Activated CD4-positive, alpha-beta T cell treated with anti-CD3 and anti-CD28 coated beads for 1 hour (primary cell): ENCODE data around the gene SMARCA5.
"Not testable (repeated sequence)": the region's sequence is repeated elsewhere in the genome, so short reads cannot be mapped to it uniquely, and the experiment has no call there.

Experiments used
- DNase-seq: peaks from one replicate; pipeline ENCODE4 v3.0.0-alpha.2; 2020

SMARCA5 gene

GRCh38 chr4:143513314-143514168 lies at the start of gene SMARCA5:
TSS of gene SMARCA5 (plus strand) at chr4:143513702. CDS start at chr4:143513925, 223 bp downstream.
- DNase-seq: peak; percentile 93

GRCh38 chr4:143473334-143474126 lies 40.0 kb upstream of the SMARCA5 start:
- DNase-seq: no peak

- no peak for DNase-seq
Measured at GRCh38 chr4:143477487-143477886, 36.0 kb upstream of the SMARCA5 start.

GRCh38 chr4:143481361-143481760 lies 32.1 kb upstream of the SMARCA5 start:
- DNase-seq: no peak

- DNase-seq: no peak
Measured at GRCh38 chr4:143482840-143483239, 30.7 kb upstream of the SMARCA5 start.

- no peak for DNase-seq
Measured at GRCh38 chr4:143486314-143486713, 27.2 kb upstream of the SMARCA5 start.

- DNase-seq: no peak
Measured at GRCh38 chr4:143488687-143489086, 24.8 kb upstream of the SMARCA5 start.

- no peak for DNase-seq
Measured at GRCh38 chr4:143489106-143489505, 24.4 kb upstream of the SMARCA5 start.

GRCh38 chr4:143498021-143498420 lies 15.5 kb upstream of the SMARCA5 start:
- no peak for DNase-seq

GRCh38 chr4:143502231-143502630 lies 11.3 kb upstream of the SMARCA5 start:
- no peak for DNase-seq

GRCh38 chr4:143506031-143506430 lies 7.5 kb upstream of the SMARCA5 start:
- no peak for DNase-seq

GRCh38 chr4:143511906-143512305 lies 1.6 kb upstream of the SMARCA5 start:
- DNase-seq: no peak

- DNase-seq: no peak
Measured at GRCh38 chr4:143512978-143513313, 556 bp upstream of the SMARCA5 start.

- DNase-seq: no peak
Measured at GRCh38 chr4:143514169-143514495, 630 bp downstream of the SMARCA5 start.

- no peak for DNase-seq
Measured at GRCh38 chr4:143514497-143514896, 995 bp downstream of the SMARCA5 start.

GRCh38 chr4:143514901-143515300 lies 1.4 kb downstream of the SMARCA5 start:
- DNase-seq: no peak

GRCh38 chr4:143515905-143516304 lies 2.4 kb downstream of the SMARCA5 start:
- DNase-seq: no peak

- no peak for DNase-seq
Measured at GRCh38 chr4:143517764-143518163, 4.3 kb downstream of the SMARCA5 start.

- no peak for DNase-seq
Measured at GRCh38 chr4:143524211-143524610, 10.7 kb downstream of the SMARCA5 start.

- not testable (repeated sequence) for DNase-seq
Measured at GRCh38 chr4:143528046-143528445, 14.5 kb downstream of the SMARCA5 start.

- no peak for DNase-seq
Measured at GRCh38 chr4:143531380-143531779, 17.9 kb downstream of the SMARCA5 start.

- no peak for DNase-seq
Measured at GRCh38 chr4:143531788-143532491, 18.4 kb downstream of the SMARCA5 start.

GRCh38 chr4:143538979-143539669 lies 25.6 kb downstream of the SMARCA5 start:
- DNase-seq: no peak
